K562 (cell line): Measurements from ENCODE around the gene ADORA3. TPM values are rescaled to one million over a fixed set of nuclear protein-coding genes. Genes with fewer than 3 reads are reported as not detected.

Experiments used
- ASH1L ChIP-seq: fragments of 450-650 bp; IDR thresholded peaks from 2 replicates; pipeline ENCODE4 v1.6.1; 2018; ENCODE audit warnings: borderline replicate concordance, mild to moderate bottlenecking, low read depth; ENCODE audit not compliant: partially characterized antibody
- CREB3 ChIP-seq: fragments of 450-650 bp; conservative IDR thresholded peaks from 2 replicates; pipeline ENCODE4 v1.6.1; 2016; ENCODE audit warnings: missing genetic modification characterization, low read depth, mild to moderate bottlenecking, missing compliant biosample characterization, moderate library complexity
- CSDE1 ChIP-seq, 2 experiments: fragments of 450-650 bp; IDR thresholded peaks; 2 replicates each; pipeline ENCODE4 v1.6.1; 2016; ENCODE audit warnings: mild to moderate bottlenecking in 1 of 2
- ERF ChIP-seq: fragments of 450-650 bp; formaldehyde crosslinking; IDR thresholded peaks from 2 replicates; pipeline ENCODE4 v1.4.0; 2020; ENCODE audit warnings: mild to moderate bottlenecking, mixed read lengths
- HLTF ChIP-seq: fragments of 450-650 bp; IDR thresholded peaks from 2 replicates; pipeline ENCODE4 v1.6.1; 2016
- MEF2A ChIP-seq: IDR thresholded peaks from 2 replicates; pipeline ENCODE4 v1.6.1; 2011; ENCODE audit warnings: low read depth, mild to moderate bottlenecking, low read length, moderate library complexity; ENCODE audit not compliant: control insufficient read depth
- MYNN ChIP-seq, 2 experiments: sonication (generic); formaldehyde crosslinking in 1 of 2; IDR thresholded peaks; 2 replicates each; pipeline versions ENCODE4 v1.5.0 to v1.6.1; 2016 to 2020; ENCODE audit warnings: antibody characterized with exemption in 1 of 2, missing genetic modification reagents in 1 of 2
- NEUROD1 ChIP-seq: fragments of 150-350 bp; IDR thresholded peaks from 2 replicates; pipeline ENCODE4 v1.6.1; 2014; ENCODE audit warnings: borderline replicate concordance, low read length, low read depth; ENCODE audit not compliant: partially characterized antibody
- NFATC3 ChIP-seq: fragments of 450-650 bp; IDR thresholded peaks from 2 replicates; pipeline ENCODE4 v1.6.1; 2017; ENCODE audit warnings: mild to moderate bottlenecking
- NFE2L1 ChIP-seq: fragments of 450-650 bp; IDR thresholded peaks from 2 replicates; pipeline ENCODE4 v1.6.1; 2016; ENCODE audit warnings: missing genetic modification characterization, low read depth, mild to moderate bottlenecking, missing compliant biosample characterization, moderate library complexity, borderline replicate concordance
- NR0B1 ChIP-seq: fragments of 450-650 bp; IDR thresholded peaks from one replicate; pipeline ENCODE4 v1.6.1; 2018; ENCODE audit warnings: mild to moderate bottlenecking, moderate library complexity; ENCODE audit not compliant: partially characterized antibody
- RBM15 ChIP-seq: fragments of 200-400 bp; formaldehyde crosslinking; IDR thresholded peaks from 2 replicates; pipeline ENCODE4 v1.6.1; 2018; ENCODE audit warnings: mild to moderate bottlenecking, low read length, moderate library complexity; ENCODE audit not compliant: insufficient read depth
- RBM39 ChIP-seq: fragments of 200-400 bp; formaldehyde crosslinking; optimal IDR thresholded peaks from 2 replicates; pipeline ENCODE3; 2018; ENCODE audit warnings: low read depth, low read length
- TEAD1 ChIP-seq, 2 experiments: fragments of 450-650 bp in 1 of 2; sonication (generic) in 1 of 2; formaldehyde crosslinking; IDR thresholded peaks; 2 replicates each; pipeline versions ENCODE4 v1.4.0 to v1.8.0; 2020 to 2022; ENCODE audit warnings: mild to moderate bottlenecking in 2 of 2, missing genetic modification reagents in 1 of 2
- TSC22D4 ChIP-seq: fragments of 450-650 bp; IDR thresholded peaks from 2 replicates; pipeline ENCODE4 v1.6.1; 2016; ENCODE audit warnings: missing genetic modification characterization, missing biosample characterization, control low read depth
- YBX1 ChIP-seq: fragments of 450-650 bp; IDR thresholded peaks from 2 replicates; pipeline ENCODE4 v1.7.1; 2016; ENCODE audit warnings: mild to moderate bottlenecking
- ZBTB43 ChIP-seq: sonication (generic); formaldehyde crosslinking; IDR thresholded peaks from 2 replicates; pipeline ENCODE4 v1.8.0; 2023; ENCODE audit warnings: mild to moderate bottlenecking, missing genetic modification reagents
- ZFP36 ChIP-seq: fragments of 150-350 bp; IDR thresholded peaks from 2 replicates; pipeline ENCODE4 v1.6.1; 2018; ENCODE audit warnings: low read length, low read depth; ENCODE audit not compliant: partially characterized antibody
- ZKSCAN3 ChIP-seq: fragments of 250-450 bp; sonication (Bioruptor Pico); IDR thresholded peaks from 2 replicates; pipeline ENCODE4 v1.4.0; 2020
- ZNF263 ChIP-seq: sonication (generic); formaldehyde crosslinking; IDR thresholded peaks from 2 replicates; pipeline ENCODE4 v1.8.0; 2022; ENCODE audit warnings: mild to moderate bottlenecking, missing genetic modification reagents, borderline replicate concordance
- polyA plus RNA-seq, 8 experiments: library from polyadenylated mRNA; depleted of rRNA in 4 of 8; stranded (reverse) in 5 of 8; unstranded in 3 of 8; fragments of >200 nt; fragmentation: Nextera tagmentation in 2 of 8; fragmentation: Illumina TruSeq in 1 of 8; extraction: Ambion mirVana in 2 of 8; extraction: Trizol in 1 of 8; gene quantifications; 2 replicates each; pipeline versions ENCODE4 v1.2.1 to v1.2.3, GENCODE V29; 2011 to 2014; ENCODE audit warnings: inconsistent platforms in 1 of 8, missing spikeins in 1 of 8
- total RNA-seq, 7 experiments: library from RNA; depleted of rRNA in 6 of 7; stranded (reverse); fragments of >200 nt in 6 of 7; fragmentation: Illumina TruSeq in 2 of 7; extraction: Trizol in 2 of 7; gene quantifications; 2 replicates each; pipeline versions ENCODE4 v1.2.1 to v1.2.3, GENCODE V29; 2011 to 2021; ENCODE audit warnings: low replicate concordance in 1 of 7
- TF ChIP-seq, protein P1 (sequence below): fragments of 250-450 bp; sonication (Bioruptor Pico); IDR thresholded peaks from 2 replicates; pipeline ENCODE4 v1.9.0; 2021; ENCODE audit warnings: mild to moderate bottlenecking
- TF ChIP-seq, protein P2 (sequence below): sonication (generic); formaldehyde crosslinking; IDR thresholded peaks from 2 replicates; pipeline ENCODE4 v1.8.0; 2022; ENCODE audit warnings: missing genetic modification reagents, mild to moderate bottlenecking, borderline replicate concordance

ADORA3 gene
- total and polyA plus RNA-seq, 9 of the 15 experiments (the other 6 are each of a cell fraction or from before 2014, with no cell fraction given): 0.09 to 0.35 (median 0.16) TPM; not detected in 3

DNA sequence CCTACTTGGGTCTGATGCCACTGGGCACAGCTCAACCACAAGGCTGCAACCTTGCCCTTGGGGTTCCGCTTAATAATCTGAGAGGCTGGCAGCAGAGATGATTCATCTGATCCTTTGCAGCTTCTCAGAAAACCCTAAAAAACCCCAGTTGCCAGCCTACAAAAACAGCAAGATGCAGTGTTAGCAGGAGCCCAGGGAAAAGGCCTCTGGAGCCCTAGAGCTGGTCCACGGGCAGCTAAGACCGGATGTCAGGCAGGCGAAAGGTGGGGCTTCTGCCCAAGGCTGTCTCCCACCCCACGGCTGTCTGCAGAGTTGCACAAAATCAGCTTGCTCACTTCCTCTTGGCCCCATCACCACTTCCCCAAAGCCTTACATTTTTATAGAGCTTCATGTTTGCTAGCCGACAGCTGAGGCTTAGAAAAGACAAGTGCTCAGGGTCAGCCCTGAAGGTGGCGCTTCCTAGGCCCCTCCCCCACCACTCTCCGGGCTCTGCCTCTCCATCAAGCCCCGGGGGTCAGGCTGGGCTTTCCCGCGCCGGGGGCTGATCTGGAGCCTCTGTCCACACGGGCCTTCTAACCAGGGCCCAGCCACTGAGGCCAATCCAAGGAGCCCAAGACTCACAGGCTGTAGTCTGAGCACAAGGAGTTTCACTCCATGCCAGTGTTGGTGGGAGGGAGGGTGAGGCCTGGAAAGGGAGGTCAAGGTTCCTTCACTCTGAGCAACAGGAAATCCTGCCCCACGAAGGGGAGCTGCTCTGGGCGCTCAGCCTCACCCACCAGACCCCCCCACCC, 4.2 kb upstream of the ADORA3 start (continued):
- TF ChIP-seq MEF2A: no peak
- TF ChIP-seq HLTF: no peak
- TF ChIP-seq MYNN (IDR thresholded peaks at IDR 0.05): no peak
- TF ChIP-seq MYNN (CRISPR knock-in tag; IDR thresholded peaks at IDR 0.05): no peak
- TF ChIP-seq RBM39: no peak
- TF ChIP-seq ZKSCAN3 (CRISPR knock-in tag): no peak
- TF ChIP-seq NR0B1: no peak
- no peak for TF ChIP-seq CSDE1 (IDR thresholded peaks at IDR 0.05)
- TF ChIP-seq NFE2L1: no peak
- no peak for TF ChIP-seq YBX1
- no peak for TF ChIP-seq ASH1L
- TF ChIP-seq NEUROD1: no peak
- 0 out of 2 replicates have a peak, but pooled peaks have one; percentile 23 for TF ChIP-seq ERF (CRISPR knock-in tag)
- no peak; the same call in 1 of the 2 replicates for TF ChIP-seq ZNF263
- TF ChIP-seq, protein P1, sequence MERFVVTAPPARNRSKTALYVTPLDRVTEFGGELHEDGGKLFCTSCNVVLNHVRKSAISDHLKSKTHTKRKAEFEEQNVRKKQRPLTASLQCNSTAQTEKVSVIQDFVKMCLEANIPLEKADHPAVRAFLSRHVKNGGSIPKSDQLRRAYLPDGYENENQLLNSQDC (CRISPR knock-in tag): no peak
- no peak; a peak in 1 of 4 replicates for TF ChIP-seq TEAD1 (CRISPR knock-in tag; IDR thresholded peaks at IDR 0.05)
- TF ChIP-seq RBM15: no peak
- peak; percentile 2 for TF ChIP-seq ZFP36
- TF ChIP-seq, protein P2, sequence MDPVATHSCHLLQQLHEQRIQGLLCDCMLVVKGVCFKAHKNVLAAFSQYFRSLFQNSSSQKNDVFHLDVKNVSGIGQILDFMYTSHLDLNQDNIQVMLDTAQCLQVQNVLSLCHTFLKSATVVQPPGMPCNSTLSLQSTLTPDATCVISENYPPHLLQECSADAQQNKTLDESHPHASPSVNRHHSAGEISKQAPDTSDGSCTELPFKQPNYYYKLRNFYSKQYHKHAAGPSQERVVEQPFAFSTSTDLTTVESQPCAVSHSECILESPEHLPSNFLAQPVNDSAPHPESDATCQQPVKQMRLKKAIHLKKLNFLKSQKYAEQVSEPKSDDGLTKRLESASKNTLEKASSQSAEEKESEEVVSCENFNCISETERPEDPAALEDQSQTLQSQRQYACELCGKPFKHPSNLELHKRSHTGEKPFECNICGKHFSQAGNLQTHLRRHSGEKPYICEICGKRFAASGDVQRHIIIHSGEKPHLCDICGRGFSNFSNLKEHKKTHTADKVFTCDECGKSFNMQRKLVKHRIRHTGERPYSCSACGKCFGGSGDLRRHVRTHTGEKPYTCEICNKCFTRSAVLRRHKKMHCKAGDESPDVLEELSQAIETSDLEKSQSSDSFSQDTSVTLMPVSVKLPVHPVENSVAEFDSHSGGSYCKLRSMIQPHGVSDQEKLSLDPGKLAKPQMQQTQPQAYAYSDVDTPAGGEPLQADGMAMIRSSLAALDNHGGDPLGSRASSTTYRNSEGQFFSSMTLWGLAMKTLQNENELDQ (CRISPR knock-in tag): peak; percentile 10; the same call in 1 of the 2 replicates
- TF ChIP-seq ZBTB43 (CRISPR knock-in tag): 0 out of 2 replicates have a peak, but pooled peaks have one; percentile 31
- no peak for TF ChIP-seq NFATC3
- TF ChIP-seq TSC22D4 (tag): no peak
- peak; percentile 38 for TF ChIP-seq CREB3 (tag)
